Activated CD8-positive, alpha-beta T cell treated with anti-CD3 and anti-CD28 coated beads for 36 hours (primary cell): ENCODE data around the gene SLCO6A1. TPM values are rescaled to one million over a fixed set of nuclear protein-coding genes. Genes with fewer than 3 reads are reported as not detected.

ENCODE experiments used
- ATAC-seq: fragments of 200-7000 bp; cut with Tn5 transposase; one replicate; pipeline ENCODE4 v1.10.0; 2021; ENCODE audit warnings: mild to moderate bottlenecking, moderate library complexity
- CTCF ChIA-PET: fragments of 350-600 bp; sonication (Branson Sonifier 250); formaldehyde crosslinking; loops from one replicate; lab custom pipeline; 2021; ENCODE audit warnings: antibody characterized with exemption; lab: Charles Lee
- POLR2A ChIA-PET: fragments of 350-600 bp; sonication (Branson Sonifier 250); formaldehyde crosslinking; loops from one replicate; lab custom pipeline; 2021; ENCODE audit warnings: antibody characterized with exemption; lab: Charles Lee
- DNase-seq: peaks from one replicate; pipeline ENCODE4 v3.0.0-alpha.2; 2020
- H3K27ac Mint-ChIP-seq: one replicate; pipeline ENCODE4 v1.8.0; 2021; ENCODE audit warnings: mild to moderate bottlenecking, mixed read lengths
- H3K27me3 Mint-ChIP-seq: one replicate; pipeline ENCODE4 v1.8.0; 2021; ENCODE audit warnings: mixed read lengths
- H3K36me3 Mint-ChIP-seq: one replicate; pipeline ENCODE4 v1.8.0; 2021; ENCODE audit warnings: low read depth, mixed read lengths
- H3K4me1 Mint-ChIP-seq: one replicate; pipeline ENCODE4 v1.8.0; 2021; ENCODE audit warnings: low read depth, mixed read lengths
- H3K4me3 Mint-ChIP-seq: one replicate; pipeline ENCODE4 v1.8.0; 2021; ENCODE audit warnings: mild to moderate bottlenecking, moderate library complexity, mixed read lengths
- H3K9me3 Mint-ChIP-seq: one replicate; pipeline ENCODE4 v1.8.0; 2021; ENCODE audit warnings: mixed read lengths
- CTCF ChIP-seq: fragments of 200-600 bp; IDR thresholded peaks from one replicate; pipeline ENCODE4 v1.8.0; 2022; ENCODE audit warnings: antibody characterized with exemption, mild to moderate bottlenecking
- intact Hi-C: fragments of 100-400 bp; cut with micrococcal nuclease; formaldehyde crosslinking; loops from one replicate; pipeline ENCODE4 v1.10.0; 2022
- total RNA-seq, 2 experiments: library from RNA; stranded (reverse); gene quantifications; one replicate each; pipeline ENCODE4 v1.2.3, GENCODE V29; 2021

Gene SLCO6A1
- total RNA-seq, 2 experiments from 2014 or later = not detected

GRCh38 chr5:102375876-102376275, 122.9 kb downstream of the SLCO6A1 start:
- DNase-seq (no peak), ATAC-seq (no peak)
- Mint-ChIP-seq H3K9me3 (no peaks in the 10 kb centered on the region), H3K4me3 (no peak overlapping the region), H3K27ac (no peak overlapping the region), H3K4me1 (no peaks in the 10 kb centered on the region), H3K27me3 (no peaks in the 10 kb centered on the region), H3K36me3 (no peaks in the 10 kb centered on the region)
- no peak for TF ChIP-seq CTCF
- intact Hi-C loops = no loop called here
- POLR2A ChIA-PET = no interaction called here
- CTCF ChIA-PET = no interaction called here

- H3K4me3 Mint-ChIP-seq = no peak overlapping the region
- ChIA-PET CTCF (no interaction called here), POLR2A (interaction anchor here (0.6 kb wide), 1 partner anchor 18 kb away, joined by 3 read pairs; no protein-coding TSS in a partner anchor)
- ATAC-seq (no peak), DNase-seq (no peak)
- no peaks in the 10 kb centered on the region for H3K4me1 Mint-ChIP-seq
- H3K36me3 Mint-ChIP-seq = no peaks in the 10 kb centered on the region
- H3K27ac Mint-ChIP-seq = no peak overlapping the region
- no peak for TF ChIP-seq CTCF
- H3K27me3 Mint-ChIP-seq = no peaks in the 10 kb centered on the region
- intact Hi-C loops = no loop called here
- H3K9me3 Mint-ChIP-seq = no peaks in the 10 kb centered on the region
These were observed 123.5 kb downstream of the SLCO6A1 start for GRCh38 chr5:102375272-102375671.

DNA sequence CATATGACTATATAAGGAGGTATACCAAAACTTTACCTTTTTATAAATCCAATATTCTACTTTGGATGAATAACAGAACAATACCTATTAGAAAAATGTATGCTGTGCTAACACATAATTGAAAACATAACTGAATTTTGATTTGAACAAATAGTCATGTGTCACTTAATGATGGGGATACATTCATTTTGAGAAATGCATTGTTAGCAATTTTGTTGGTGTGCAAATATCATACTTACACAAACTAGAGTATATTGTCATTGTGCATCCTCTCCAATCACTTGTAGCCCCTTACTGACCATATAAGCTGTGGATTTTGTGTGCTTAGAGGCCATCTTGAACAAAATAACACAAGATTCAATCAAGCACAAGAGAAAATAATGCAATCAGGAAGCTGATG, 130.4 kb downstream of the SLCO6A1 start:
- ChIA-PET POLR2A (no interaction called here), CTCF (no interaction called here)
- no peak overlapping the region for H3K4me3 Mint-ChIP-seq
- H3K4me1 Mint-ChIP-seq = no peaks in the 10 kb centered on the region
- H3K27ac Mint-ChIP-seq = no peak overlapping the region
- TF ChIP-seq CTCF = no peak
- H3K36me3 Mint-ChIP-seq = no peaks in the 10 kb centered on the region
- no peaks in the 10 kb centered on the region for H3K27me3 Mint-ChIP-seq
- DNase-seq (no peak), ATAC-seq (no peak)
- no peaks in the 10 kb centered on the region for H3K9me3 Mint-ChIP-seq
- intact Hi-C loops = no loop called here

DNA sequence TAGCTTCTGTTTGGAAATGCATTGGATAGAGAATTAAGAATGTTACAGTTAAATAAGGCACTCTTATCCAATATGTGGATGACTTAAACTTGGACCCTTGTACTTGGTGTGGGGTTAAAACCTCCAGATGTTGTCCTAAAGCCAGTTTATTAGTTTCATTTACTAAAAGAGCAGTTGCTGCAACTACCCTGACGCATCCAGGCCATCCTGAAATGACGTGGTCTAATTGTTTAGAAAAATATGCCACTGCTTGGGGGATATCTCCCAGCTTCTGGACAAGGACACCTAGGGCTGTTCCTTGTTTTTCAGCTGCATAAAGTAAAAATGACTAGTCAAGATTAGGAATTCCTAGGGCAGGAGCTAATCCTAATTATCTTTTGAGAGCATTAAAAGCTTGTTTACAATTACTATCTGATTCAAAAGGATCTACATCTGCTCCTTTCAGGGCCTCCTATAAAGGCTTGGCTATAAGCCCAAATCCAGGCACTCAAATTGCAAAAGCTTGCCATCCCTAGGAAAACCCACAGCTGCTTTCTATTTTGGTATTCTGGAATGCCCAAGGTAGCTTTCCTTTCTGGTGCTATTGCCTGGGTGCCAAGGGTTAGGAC, 157.0 kb downstream of the SLCO6A1 start:
- H3K27me3 Mint-ChIP-seq = peaks cover 1% of the 10 kb centered on the region
- no peak for DNase-seq
- CTCF ChIA-PET = no interaction called here
- no peaks in the 10 kb centered on the region for H3K4me1 Mint-ChIP-seq
- H3K4me3 Mint-ChIP-seq = no peak overlapping the region
- POLR2A ChIA-PET = no interaction called here
- ATAC-seq = no peak
- H3K9me3 Mint-ChIP-seq = no peaks in the 10 kb centered on the region
- intact Hi-C loops = no loop called here
- no peaks in the 10 kb centered on the region for H3K36me3 Mint-ChIP-seq
- H3K27ac Mint-ChIP-seq = no peak overlapping the region
- no peak for TF ChIP-seq CTCF

- ATAC-seq (no peak), DNase-seq (no peak)
- ChIA-PET CTCF (no interaction called here), POLR2A (no interaction called here)
- TF ChIP-seq CTCF = no peak
- peaks cover under 1% of the 10 kb centered on the region for H3K27me3 Mint-ChIP-seq
- no peak overlapping the region for H3K4me3 Mint-ChIP-seq
- H3K36me3 Mint-ChIP-seq = no peaks in the 10 kb centered on the region
- no peak overlapping the region for H3K27ac Mint-ChIP-seq
- no peaks in the 10 kb centered on the region for H3K9me3 Mint-ChIP-seq
- intact Hi-C loops = no loop called here
- no peaks in the 10 kb centered on the region for H3K4me1 Mint-ChIP-seq
These were observed 174.1 kb downstream of the SLCO6A1 start for GRCh38 chr5:102324714-102325113.

Other genes starting within 250 kb of the SLCO6A1 start
- gene SLCO4C1, start 202.7 kb downstream of the SLCO6A1 start, total RNA-seq = under 1 TPM; 0.38 to 0.45 TPM